ENCODE results near the gene TMSB4X. TPM values are rescaled to one million over a fixed set of nuclear protein-coding genes. Genes with fewer than 3 reads are reported as not detected.

TMSB4X gene
- total RNA-seq, 1 donor, result 5,524 TPM

- no peak for DNase-seq (ENCODE audit: low read depth)
- no peak for TF ChIP-seq CTCF (IDR thresholded peaks at IDR 0.05; ENCODE audit: insufficient read depth, low read length)
- H3K4me3 ChIP-seq (ENCODE audit: low read depth, low read length), result no peak overlapping the region
These were observed 14.6 kb downstream of the TMSB4X start for GRCh38 chrX:12989461-12989860.

GRCh38 chrX:12991575-12991974 lies 16.7 kb downstream of the TMSB4X start:
- no peak for TF ChIP-seq CTCF (IDR thresholded peaks at IDR 0.05; ENCODE audit: insufficient read depth, low read length)
- no peak overlapping the region for H3K4me3 ChIP-seq (ENCODE audit: low read depth, low read length)
- DNase-seq (ENCODE audit: low read depth), result no peak

- TF ChIP-seq CTCF (IDR thresholded peaks at IDR 0.05; ENCODE audit: insufficient read depth, low read length), result no peak
- no peak for DNase-seq (ENCODE audit: low read depth)
- no peak overlapping the region for H3K4me3 ChIP-seq (ENCODE audit: low read depth, low read length)
These were observed 17.7 kb downstream of the TMSB4X start for GRCh38 chrX:12992544-12993118.

- peak; percentile 56 for DNase-seq (ENCODE audit: low read depth)
- TF ChIP-seq CTCF (IDR thresholded peaks at IDR 0.05; ENCODE audit: insufficient read depth, low read length), result no peak
- no peak overlapping the region for H3K4me3 ChIP-seq (ENCODE audit: low read depth, low read length)
These were observed 18.9 kb downstream of the TMSB4X start for GRCh38 chrX:12993826-12994225.

GRCh38 chrX:12994321-12994720 lies 19.4 kb downstream of the TMSB4X start:
- TF ChIP-seq CTCF (IDR thresholded peaks at IDR 0.05; ENCODE audit: insufficient read depth, low read length), result no peak
- no peak for DNase-seq (ENCODE audit: low read depth)
- no peak overlapping the region for H3K4me3 ChIP-seq (ENCODE audit: low read depth, low read length)

GRCh38 chrX:12996934-12997435 lies 22.1 kb downstream of the TMSB4X start:
- H3K4me3 ChIP-seq (ENCODE audit: low read depth, low read length), result no peak overlapping the region
- TF ChIP-seq CTCF (IDR thresholded peaks at IDR 0.05; ENCODE audit: insufficient read depth, low read length), result no peak
- DNase-seq (ENCODE audit: low read depth), result no peak
